PFSK-1 (cell line): ENCODE measurements around the gene COX11.

Experiments used
- FOXP2 ChIP-seq: optimal IDR thresholded peaks from 2 replicates; pipeline ENCODE3; 2011; ENCODE audit warnings: borderline replicate concordance, control low read depth, inconsistent platforms; ENCODE audit not compliant: insufficient read depth; ENCODE audit errors: extremely low read length, extremely low read depth
- POLR2AphosphoS5 ChIP-seq: IDR thresholded peaks from 2 replicates; pipeline ENCODE4 v1.6.1; 2012; ENCODE audit warnings: low read depth, mild to moderate bottlenecking, control low read depth, low read length, moderate library complexity
- SIN3A ChIP-seq: IDR thresholded peaks from 2 replicates; pipeline ENCODE4 v1.6.1; 2012; ENCODE audit warnings: mild to moderate bottlenecking, low read length, moderate library complexity, borderline replicate concordance; ENCODE audit not compliant: insufficient read depth
- TAF1 ChIP-seq: IDR thresholded peaks from 2 replicates; pipeline ENCODE4 v1.6.1; 2012; ENCODE audit warnings: low read length, control low read depth, borderline replicate concordance; ENCODE audit not compliant: insufficient read depth
- TF ChIP-seq, protein P1 (sequence below), 2 experiments: IDR thresholded peaks; 2 replicates each; pipeline versions ENCODE4 v1.6.1 to v1.8.0; 2011 to 2012; ENCODE audit warnings: low read depth in 2 of 2, low read length in 2 of 2, control low read depth in 1 of 2, inconsistent platforms in 1 of 2, mild to moderate bottlenecking in 1 of 2, moderate library complexity in 1 of 2; ENCODE audit not compliant: insufficient read depth in 1 of 2

Gene COX11

DNA sequence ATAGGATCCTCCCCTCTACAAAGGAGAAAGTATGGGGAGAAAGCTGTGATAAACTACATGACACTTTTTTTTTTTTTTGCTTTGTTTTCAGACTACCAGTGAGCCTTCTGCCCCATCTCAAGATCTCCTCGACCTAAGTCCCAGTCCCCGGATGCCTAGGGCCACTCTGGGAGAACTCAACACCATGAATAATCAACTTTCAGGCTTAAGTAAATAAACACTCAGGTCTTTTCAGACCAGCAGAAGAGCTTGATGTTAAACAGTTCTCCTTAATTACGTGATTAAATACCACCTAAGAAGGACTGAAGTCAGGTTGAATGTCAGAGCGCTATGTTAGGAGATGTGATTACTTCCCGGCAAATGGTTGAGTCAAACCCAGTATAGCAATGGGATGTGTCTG is 31.4 kb downstream of the COX11 start:
- TF ChIP-seq SIN3A = no peak
- TF ChIP-seq POLR2AphosphoS5 = no peak
- TF ChIP-seq, protein P1, sequence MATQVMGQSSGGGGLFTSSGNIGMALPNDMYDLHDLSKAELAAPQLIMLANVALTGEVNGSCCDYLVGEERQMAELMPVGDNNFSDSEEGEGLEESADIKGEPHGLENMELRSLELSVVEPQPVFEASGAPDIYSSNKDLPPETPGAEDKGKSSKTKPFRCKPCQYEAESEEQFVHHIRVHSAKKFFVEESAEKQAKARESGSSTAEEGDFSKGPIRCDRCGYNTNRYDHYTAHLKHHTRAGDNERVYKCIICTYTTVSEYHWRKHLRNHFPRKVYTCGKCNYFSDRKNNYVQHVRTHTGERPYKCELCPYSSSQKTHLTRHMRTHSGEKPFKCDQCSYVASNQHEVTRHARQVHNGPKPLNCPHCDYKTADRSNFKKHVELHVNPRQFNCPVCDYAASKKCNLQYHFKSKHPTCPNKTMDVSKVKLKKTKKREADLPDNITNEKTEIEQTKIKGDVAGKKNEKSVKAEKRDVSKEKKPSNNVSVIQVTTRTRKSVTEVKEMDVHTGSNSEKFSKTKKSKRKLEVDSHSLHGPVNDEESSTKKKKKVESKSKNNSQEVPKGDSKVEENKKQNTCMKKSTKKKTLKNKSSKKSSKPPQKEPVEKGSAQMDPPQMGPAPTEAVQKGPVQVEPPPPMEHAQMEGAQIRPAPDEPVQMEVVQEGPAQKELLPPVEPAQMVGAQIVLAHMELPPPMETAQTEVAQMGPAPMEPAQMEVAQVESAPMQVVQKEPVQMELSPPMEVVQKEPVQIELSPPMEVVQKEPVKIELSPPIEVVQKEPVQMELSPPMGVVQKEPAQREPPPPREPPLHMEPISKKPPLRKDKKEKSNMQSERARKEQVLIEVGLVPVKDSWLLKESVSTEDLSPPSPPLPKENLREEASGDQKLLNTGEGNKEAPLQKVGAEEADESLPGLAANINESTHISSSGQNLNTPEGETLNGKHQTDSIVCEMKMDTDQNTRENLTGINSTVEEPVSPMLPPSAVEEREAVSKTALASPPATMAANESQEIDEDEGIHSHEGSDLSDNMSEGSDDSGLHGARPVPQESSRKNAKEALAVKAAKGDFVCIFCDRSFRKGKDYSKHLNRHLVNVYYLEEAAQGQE (IDR thresholded peaks at IDR 0.05; ENCODE audit: insufficient read depth in 1 of 2, low read depth in 2 of 2, low read length in 2 of 2) = no peak
- no peak for TF ChIP-seq FOXP2
- TF ChIP-seq TAF1 = no peak

DNA sequence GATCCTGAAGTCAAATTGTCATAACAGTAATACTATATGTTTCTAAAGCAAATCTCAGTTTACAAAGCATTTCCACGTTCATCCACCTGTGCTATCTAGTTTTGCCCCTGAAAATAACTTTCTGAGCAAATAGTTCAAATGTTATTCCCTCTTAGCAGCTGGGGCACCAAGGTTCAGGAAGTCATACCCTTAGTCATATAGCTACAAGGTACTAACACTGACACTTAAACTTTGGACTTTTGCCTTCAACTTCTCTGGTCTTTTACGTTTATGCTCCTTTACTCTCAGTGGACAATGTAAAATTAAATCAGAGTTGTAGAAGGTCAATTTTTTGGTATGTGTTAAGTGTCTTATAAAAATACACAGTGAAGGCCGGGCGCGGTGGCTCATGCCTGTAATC is 33.0 kb downstream of the COX11 start:
- TF ChIP-seq POLR2AphosphoS5 (no peak), FOXP2 (no peak)

DNA sequence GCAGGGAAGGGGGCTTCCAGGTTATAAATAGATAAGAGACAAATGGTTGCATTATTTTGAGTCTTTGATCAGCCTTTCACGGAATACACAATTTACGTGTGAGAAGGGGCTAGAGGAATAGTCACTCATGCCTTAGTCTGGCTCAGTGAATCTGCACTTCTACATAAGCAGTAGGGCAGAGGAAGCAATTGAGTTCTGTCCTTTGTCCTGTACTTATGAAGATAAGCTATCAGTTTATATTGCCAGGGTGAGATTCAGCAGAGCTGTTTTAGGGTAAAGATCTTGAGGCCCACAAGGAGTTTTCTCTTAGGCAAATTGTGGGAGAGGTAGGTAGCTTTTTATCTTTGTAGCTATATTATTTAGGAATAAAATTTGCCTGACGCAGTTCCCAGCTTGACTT is 34.5 kb downstream of the COX11 start:
- no peak for TF ChIP-seq FOXP2
- TF ChIP-seq SIN3A = no peak
- TF ChIP-seq POLR2AphosphoS5 = no peak
- TF ChIP-seq TAF1 = no peak

DNA sequence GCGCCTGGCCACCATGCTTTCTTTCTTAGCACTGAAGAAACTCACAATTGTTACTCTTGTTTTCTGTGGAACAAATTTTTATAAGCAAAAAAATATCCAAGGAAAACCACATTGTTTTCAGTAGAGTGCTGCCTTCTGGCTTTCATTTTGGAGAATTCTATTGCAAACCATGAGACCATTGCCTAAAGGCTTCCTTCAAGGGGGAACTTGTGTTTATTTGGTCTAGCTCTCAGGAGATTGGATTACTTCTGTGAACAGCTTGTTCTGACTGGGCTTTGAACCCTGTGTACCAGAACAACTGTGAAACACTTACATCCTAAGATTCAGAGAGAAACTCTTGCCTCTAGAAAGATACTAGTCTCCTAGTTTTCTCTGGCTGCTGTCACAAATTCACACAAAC is 35.7 kb downstream of the COX11 start:
- TF ChIP-seq, protein P1 (IDR thresholded peaks at IDR 0.05; ENCODE audit: insufficient read depth in 1 of 2, low read depth in 2 of 2, low read length in 2 of 2) = no peak
- no peak for TF ChIP-seq POLR2AphosphoS5
- TF ChIP-seq SIN3A = no peak
- no peak for TF ChIP-seq TAF1
- no peak for TF ChIP-seq FOXP2

DNA sequence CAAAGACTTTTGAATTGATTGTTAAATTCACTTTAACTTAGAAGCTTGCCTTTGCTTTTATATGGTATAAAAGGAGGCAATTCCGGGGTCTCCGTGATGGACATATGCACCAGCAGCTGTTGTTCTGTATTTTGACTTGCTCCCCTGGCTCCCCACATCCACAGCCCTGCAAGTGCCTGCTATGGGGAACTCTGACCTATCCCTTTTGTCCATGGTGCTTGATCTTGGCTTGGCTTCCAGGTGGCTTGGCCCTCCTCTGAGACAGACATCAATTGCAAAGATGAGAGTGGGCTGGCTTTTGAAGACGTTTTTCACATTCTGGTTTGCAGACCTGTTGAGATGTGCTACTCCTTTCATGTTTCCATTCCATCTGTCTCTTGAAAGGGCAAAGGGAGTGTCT is 40.9 kb downstream of the COX11 start:
- TF ChIP-seq, protein P1 (IDR thresholded peaks at IDR 0.05; ENCODE audit: insufficient read depth in 1 of 2, low read depth in 2 of 2, low read length in 2 of 2) = no peak
- no peak for TF ChIP-seq SIN3A
- TF ChIP-seq FOXP2 = no peak
- TF ChIP-seq TAF1 = no peak
- no peak for TF ChIP-seq POLR2AphosphoS5

DNA sequence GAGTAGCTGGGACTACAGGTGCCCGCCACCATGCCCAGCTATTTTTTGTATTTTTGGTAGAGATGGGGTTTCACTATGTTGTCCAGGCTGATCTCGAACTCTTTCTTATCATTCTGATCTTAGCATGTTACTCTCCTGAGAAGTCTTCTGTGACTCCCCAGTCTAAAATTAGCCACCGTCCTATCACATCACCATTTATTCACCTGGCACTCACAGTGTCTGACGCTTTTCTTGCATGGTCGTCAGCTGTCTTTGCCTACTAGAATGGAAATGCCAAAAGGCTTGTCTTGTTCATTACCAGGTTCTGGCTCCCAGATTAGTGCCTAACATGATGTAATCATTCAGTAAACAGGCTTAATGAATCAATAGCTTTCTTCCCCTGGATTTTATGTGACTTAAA is 44.0 kb downstream of the COX11 start:
- no peak for TF ChIP-seq SIN3A
- no peak for TF ChIP-seq FOXP2
- TF ChIP-seq, protein P1 (IDR thresholded peaks at IDR 0.05; ENCODE audit: insufficient read depth in 1 of 2, low read depth in 2 of 2, low read length in 2 of 2) = no peak
- no peak for TF ChIP-seq TAF1
- TF ChIP-seq POLR2AphosphoS5 = no peak
